ENCODE measurements around the gene POFUT1. TPM values are rescaled to one million over a fixed set of nuclear protein-coding genes. Genes with fewer than 3 reads are reported as not detected.

Gene POFUT1
- total RNA-seq, 3 donors from 2014 or later (not counting 1 experiment from before 2014, with no cell fraction given), result 9.7 to 14.5 (median 13.2) TPM

GRCh38 chr20:32201296-32201976 is 6.2 kb upstream of the POFUT1 start:
- Histone ChIP-seq H3K9me3 (ENCODE audit: control insufficient read depth, insufficient read depth, low read length) (no peaks in the 10 kb centered on the region), H3K27me3 (ENCODE audit: control insufficient read depth, insufficient read depth, low read length) (no peaks in the 10 kb centered on the region), H3K4me3 (ENCODE audit: low read length) (no peak overlapping the region), H3K4me1 (ENCODE audit: control insufficient read depth, insufficient read depth, low read length) (peaks cover 7% of the 10 kb centered on the region), H3K27ac (ENCODE audit: low read length) (no peak overlapping the region), H3K36me3 (ENCODE audit: control insufficient read depth, insufficient read depth, low read length) (peaks cover 28% of the 10 kb centered on the region)
- no peaks in the 10 kb centered on the region for H3K9me3 Mint-ChIP-seq
- no peaks in the 10 kb centered on the region for H3K27me3 Mint-ChIP-seq (ENCODE audit: low read depth in 2 of 2)
- WGBS (ENCODE audit: insufficient coverage), result 94% methylated on average over 4 of the region's 4 CpGs
- intact Hi-C loops (cut with micrococcal nuclease), result no loop called here
- no peak overlapping the region for H3K4me3 Mint-ChIP-seq
- DNase-seq, result no peak
- H3K36me3 Mint-ChIP-seq, result no peaks in the 10 kb centered on the region
- no peak overlapping the region for H3K27ac Mint-ChIP-seq
- TF ChIP-seq CTCF (IDR thresholded peaks at IDR 0.05), result no peak
- ATAC-seq, result no peak
- peaks cover 40 to 50% of the 10 kb centered on the region in 2 donors for H3K4me1 Mint-ChIP-seq

GRCh38 chr20:32201977-32202363 is 5.7 kb upstream of the POFUT1 start:
- ATAC-seq (no peak), DNase-seq (no peak)
- Mint-ChIP-seq H3K27ac (no peak overlapping the region), H3K4me3 (no peak overlapping the region), H3K36me3 (no peaks in the 10 kb centered on the region), H3K9me3 (no peaks in the 10 kb centered on the region), H3K4me1 (peaks cover 45 to 55% of the 10 kb centered on the region in 2 donors), H3K27me3 (ENCODE audit: low read depth in 2 of 2) (no peaks in the 10 kb centered on the region)
- Histone ChIP-seq H3K27me3 (ENCODE audit: control insufficient read depth, insufficient read depth, low read length) (no peaks in the 10 kb centered on the region), H3K4me1 (ENCODE audit: control insufficient read depth, insufficient read depth, low read length) (peaks cover 12% of the 10 kb centered on the region), H3K27ac (ENCODE audit: low read length) (no peak overlapping the region), H3K36me3 (ENCODE audit: control insufficient read depth, insufficient read depth, low read length) (peaks cover 25% of the 10 kb centered on the region), H3K9me3 (ENCODE audit: control insufficient read depth, insufficient read depth, low read length) (no peaks in the 10 kb centered on the region), H3K4me3 (ENCODE audit: low read length) (no peak overlapping the region)
- TF ChIP-seq CTCF (IDR thresholded peaks at IDR 0.05), result no peak
- intact Hi-C loops (cut with micrococcal nuclease), result no loop called here
- WGBS (ENCODE audit: insufficient coverage), result 90% methylated on average over 8 of the region's 8 CpGs

GRCh38 chr20:32203356-32204204 is 4.1 kb upstream of the POFUT1 start:
- TF ChIP-seq CTCF (IDR thresholded peaks at IDR 0.05), result no peak
- no peak overlapping the region for H3K4me3 Mint-ChIP-seq
- no peak overlapping the region for H3K27ac ChIP-seq (ENCODE audit: low read length)
- peaks cover 18% of the 10 kb centered on the region for H3K36me3 ChIP-seq (ENCODE audit: control insufficient read depth, insufficient read depth, low read length)
- no peak overlapping the region for H3K4me3 ChIP-seq (ENCODE audit: low read length)
- no peak for ATAC-seq
- no peaks in the 10 kb centered on the region for H3K9me3 Mint-ChIP-seq
- H3K9me3 ChIP-seq (ENCODE audit: control insufficient read depth, insufficient read depth, low read length), result no peaks in the 10 kb centered on the region
- DNase-seq, result no peak
- WGBS (ENCODE audit: insufficient coverage), result 82% methylated on average over 8 of the region's 11 CpGs
- peaks cover 54 to 61% of the 10 kb centered on the region in 2 donors for H3K4me1 Mint-ChIP-seq
- peaks cover 23% of the 10 kb centered on the region for H3K4me1 ChIP-seq (ENCODE audit: control insufficient read depth, insufficient read depth, low read length)
- intact Hi-C loops (cut with micrococcal nuclease), result no loop called here
- H3K27ac Mint-ChIP-seq, result peak overlapping the region in 1 of 2 donors; percentile 82
- no peaks in the 10 kb centered on the region for H3K27me3 ChIP-seq (ENCODE audit: control insufficient read depth, insufficient read depth, low read length)
- no peaks in the 10 kb centered on the region for H3K36me3 Mint-ChIP-seq
- H3K27me3 Mint-ChIP-seq (ENCODE audit: low read depth in 2 of 2), result no peaks in the 10 kb centered on the region
